ENCODE measurements around the gene DNAJC13. TPM values are rescaled to one million over a fixed set of nuclear protein-coding genes. Genes with fewer than 3 reads are reported as not detected.

Gene DNAJC13
- total and polyA plus RNA-seq, 12 donors: 6.3 to 40.5 (median 30.8) TPM

GRCh38 chr3:132488151-132488550 lies 70.8 kb downstream of the DNAJC13 start:
- Histone ChIP-seq H3K36me3 (peaks cover 0 to 100% (median 53%) of the 10 kb centered on the region in 9 donors), H3K9me3 (no peaks in the 10 kb centered on the region), H3K27me3 (no peaks in the 10 kb centered on the region), H3K4me1 (no peaks in the 10 kb centered on the region), H3K27ac (no peak overlapping the region), H3K4me3 (no peak overlapping the region)
- ATAC-seq (no peak), DNase-seq (no peak)
- 65 to 67% methylated on average over 2 of the region's 2 CpGs for WGBS, 2 donors
- intact Hi-C loops (cut with DNase I): loop anchor here in 1 of 10 donors (5.0 kb wide), 1 partner anchor 34 kb away; no protein-coding TSS in a partner anchor
- TF ChIP-seq CTCF (IDR thresholded peaks at IDR 0.05): no peak

- H3K4me1 ChIP-seq: peaks cover 0 to 6% (median 0%) of the 10 kb centered on the region in 9 donors
- H3K27me3 ChIP-seq: no peaks in the 10 kb centered on the region
- intact Hi-C loops (cut with DNase I): no loop called here
- H3K4me3 ChIP-seq: no peak overlapping the region
- WGBS, 2 donors: 96 to 98% methylated on average over 3 of the region's 3 CpGs
- ATAC-seq (no peak), DNase-seq (no peak)
- H3K27ac ChIP-seq: no peak overlapping the region
- H3K9me3 ChIP-seq: no peaks in the 10 kb centered on the region
- peaks cover 0 to 100% (median 73%) of the 10 kb centered on the region in 9 donors for H3K36me3 ChIP-seq
- TF ChIP-seq CTCF (IDR thresholded peaks at IDR 0.05): no peak
Measured at GRCh38 chr3:132499071-132499470, 81.8 kb downstream of the DNAJC13 start.

- peaks cover 0 to 6% (median 0%) of the 10 kb centered on the region in 9 donors for H3K4me1 ChIP-seq
- no peaks in the 10 kb centered on the region for H3K27me3 ChIP-seq
- no peak for ATAC-seq
- TF ChIP-seq CTCF (IDR thresholded peaks at IDR 0.05): no peak
- 88 to 93% methylated on average over 1 of the region's 1 CpG for WGBS, 2 donors
- intact Hi-C loops (cut with DNase I): no loop called here
- H3K9me3 ChIP-seq: no peaks in the 10 kb centered on the region
- H3K4me3 ChIP-seq: no peak overlapping the region
- H3K27ac ChIP-seq: no peak overlapping the region
- no peak for DNase-seq
- H3K36me3 ChIP-seq: peaks cover 0 to 100% (median 69%) of the 10 kb centered on the region in 9 donors
Measured at GRCh38 chr3:132503559-132503958, 86.3 kb downstream of the DNAJC13 start.

- TF ChIP-seq CTCF (IDR thresholded peaks at IDR 0.05): no peak
- intact Hi-C loops (cut with DNase I): no loop called here
- no peak overlapping the region for H3K4me3 ChIP-seq
- H3K4me1 ChIP-seq: peaks cover 0 to 6% (median 0%) of the 10 kb centered on the region in 9 donors
- H3K9me3 ChIP-seq: no peaks in the 10 kb centered on the region
- ATAC-seq (no peak), DNase-seq (no peak)
- H3K36me3 ChIP-seq: peaks cover 0 to 100% (median 69%) of the 10 kb centered on the region in 9 donors
- H3K27me3 ChIP-seq: no peaks in the 10 kb centered on the region
- H3K27ac ChIP-seq: no peak overlapping the region
Measured at GRCh38 chr3:132504375-132504933, 87.2 kb downstream of the DNAJC13 start.

Measured in heart right ventricle (tissue), 16 donors.